ENCODE results near the gene ARNT2.

Gene ARNT2

GRCh38 chr15:80476036-80476435 lies 71.9 kb downstream of the ARNT2 start:
- no peak overlapping the region for H3K4me3 ChIP-seq (ENCODE audit: insufficient read length, low read depth)
- H3K4me1 ChIP-seq (ENCODE audit: insufficient read depth, insufficient read length): peaks cover 19% of the 10 kb centered on the region
- H3K9me3 ChIP-seq (ENCODE audit: insufficient read depth, low read length): peaks cover 27% of the 10 kb centered on the region
- H3K9ac ChIP-seq (ENCODE audit: insufficient read length, low read depth): no peak overlapping the region
- TF ChIP-seq SUZ12 (IDR thresholded peaks at IDR 0.05; ENCODE audit: extremely low read depth, insufficient read depth, insufficient read length) (no peak), YY1 (IDR thresholded peaks at IDR 0.05; ENCODE audit: insufficient read depth, insufficient read length) (no peak), ZNF274 (IDR thresholded peaks at IDR 0.05; ENCODE audit: low read depth, low read length) (no peak)
- DNase-seq (ENCODE audit: low read depth, low spot score): no peak
- H3K36me3 ChIP-seq (ENCODE audit: insufficient read depth, insufficient read length, low read length): no peaks in the 10 kb centered on the region
- H3K27me3 ChIP-seq (ENCODE audit: insufficient read depth, insufficient read length): no peaks in the 10 kb centered on the region

- DNase-seq (ENCODE audit: low read depth, low spot score): no peak
- Histone ChIP-seq H3K36me3 (ENCODE audit: insufficient read depth, insufficient read length, low read length) (no peaks in the 10 kb centered on the region), H3K27me3 (ENCODE audit: insufficient read depth, insufficient read length) (no peaks in the 10 kb centered on the region), H3K4me1 (ENCODE audit: insufficient read depth, insufficient read length) (peaks cover 16% of the 10 kb centered on the region), H3K9ac (ENCODE audit: insufficient read length, low read depth) (no peak overlapping the region), H3K4me3 (ENCODE audit: insufficient read length, low read depth) (no peak overlapping the region), H3K9me3 (ENCODE audit: insufficient read depth, low read length) (peaks cover 27% of the 10 kb centered on the region)
- TF ChIP-seq YY1 (IDR thresholded peaks at IDR 0.05; ENCODE audit: insufficient read depth, insufficient read length): no peak
- TF ChIP-seq SUZ12 (IDR thresholded peaks at IDR 0.05; ENCODE audit: extremely low read depth, insufficient read depth, insufficient read length): no peak
- no peak for TF ChIP-seq ZNF274 (IDR thresholded peaks at IDR 0.05; ENCODE audit: low read depth, low read length)
Observed at GRCh38 chr15:80478075-80478474, 73.9 kb downstream of the ARNT2 start.

- H3K4me1 ChIP-seq (ENCODE audit: insufficient read depth, insufficient read length): peaks cover 15% of the 10 kb centered on the region
- no peak overlapping the region for H3K9ac ChIP-seq (ENCODE audit: insufficient read length, low read depth)
- H3K36me3 ChIP-seq (ENCODE audit: insufficient read depth, insufficient read length, low read length): no peaks in the 10 kb centered on the region
- no peak overlapping the region for H3K4me3 ChIP-seq (ENCODE audit: insufficient read length, low read depth)
- no peak for TF ChIP-seq SUZ12 (IDR thresholded peaks at IDR 0.05; ENCODE audit: extremely low read depth, insufficient read depth, insufficient read length)
- TF ChIP-seq YY1 (IDR thresholded peaks at IDR 0.05; ENCODE audit: insufficient read depth, insufficient read length): no peak
- no peak for TF ChIP-seq ZNF274 (IDR thresholded peaks at IDR 0.05; ENCODE audit: low read depth, low read length)
- peaks cover 27% of the 10 kb centered on the region for H3K9me3 ChIP-seq (ENCODE audit: insufficient read depth, low read length)
- no peaks in the 10 kb centered on the region for H3K27me3 ChIP-seq (ENCODE audit: insufficient read depth, insufficient read length)
- DNase-seq (ENCODE audit: low read depth, low spot score): no peak
Observed at GRCh38 chr15:80479191-80479590, 75.0 kb downstream of the ARNT2 start.

- Histone ChIP-seq H3K9me3 (ENCODE audit: insufficient read depth, low read length) (peaks cover 19% of the 10 kb centered on the region), H3K27me3 (ENCODE audit: insufficient read depth, insufficient read length) (no peaks in the 10 kb centered on the region), H3K4me1 (ENCODE audit: insufficient read depth, insufficient read length) (peaks cover 11% of the 10 kb centered on the region), H3K36me3 (ENCODE audit: insufficient read depth, insufficient read length, low read length) (no peaks in the 10 kb centered on the region), H3K4me3 (ENCODE audit: insufficient read length, low read depth) (no peak overlapping the region), H3K9ac (ENCODE audit: insufficient read length, low read depth) (no peak overlapping the region)
- DNase-seq (ENCODE audit: low read depth, low spot score): no peak
- TF ChIP-seq YY1 (IDR thresholded peaks at IDR 0.05; ENCODE audit: insufficient read depth, insufficient read length): no peak
- TF ChIP-seq SUZ12 (IDR thresholded peaks at IDR 0.05; ENCODE audit: extremely low read depth, insufficient read depth, insufficient read length): no peak
- no peak for TF ChIP-seq ZNF274 (IDR thresholded peaks at IDR 0.05; ENCODE audit: low read depth, low read length)
Observed at GRCh38 chr15:80480171-80480811, 76.1 kb downstream of the ARNT2 start.

GRCh38 chr15:80480909-80481308 lies 76.7 kb downstream of the ARNT2 start:
- DNase-seq (ENCODE audit: low read depth, low spot score): peak; percentile 48
- Histone ChIP-seq H3K9ac (ENCODE audit: insufficient read length, low read depth) (no peak overlapping the region), H3K9me3 (ENCODE audit: insufficient read depth, low read length) (peaks cover 14% of the 10 kb centered on the region), H3K4me1 (ENCODE audit: insufficient read depth, insufficient read length) (peaks cover 11% of the 10 kb centered on the region), H3K27me3 (ENCODE audit: insufficient read depth, insufficient read length) (no peaks in the 10 kb centered on the region), H3K4me3 (ENCODE audit: insufficient read length, low read depth) (no peak overlapping the region), H3K36me3 (ENCODE audit: insufficient read depth, insufficient read length, low read length) (no peaks in the 10 kb centered on the region)
- TF ChIP-seq ZNF274 (IDR thresholded peaks at IDR 0.05; ENCODE audit: low read depth, low read length): no peak
- no peak for TF ChIP-seq YY1 (IDR thresholded peaks at IDR 0.05; ENCODE audit: insufficient read depth, insufficient read length)
- no peak for TF ChIP-seq SUZ12 (IDR thresholded peaks at IDR 0.05; ENCODE audit: extremely low read depth, insufficient read depth, insufficient read length)

GRCh38 chr15:80482696-80483095 lies 78.5 kb downstream of the ARNT2 start:
- Histone ChIP-seq H3K9me3 (ENCODE audit: insufficient read depth, low read length) (no peaks in the 10 kb centered on the region), H3K36me3 (ENCODE audit: insufficient read depth, insufficient read length, low read length) (no peaks in the 10 kb centered on the region), H3K4me3 (ENCODE audit: insufficient read length, low read depth) (no peak overlapping the region), H3K27me3 (ENCODE audit: insufficient read depth, insufficient read length) (no peaks in the 10 kb centered on the region), H3K9ac (ENCODE audit: insufficient read length, low read depth) (no peak overlapping the region), H3K4me1 (ENCODE audit: insufficient read depth, insufficient read length) (peaks cover 11% of the 10 kb centered on the region)
- TF ChIP-seq YY1 (IDR thresholded peaks at IDR 0.05; ENCODE audit: insufficient read depth, insufficient read length): no peak
- TF ChIP-seq SUZ12 (IDR thresholded peaks at IDR 0.05; ENCODE audit: extremely low read depth, insufficient read depth, insufficient read length): no peak
- no peak for DNase-seq (ENCODE audit: low read depth, low spot score)

GRCh38 chr15:80483725-80484161 lies 79.6 kb downstream of the ARNT2 start:
- TF ChIP-seq ZNF274 (IDR thresholded peaks at IDR 0.05; ENCODE audit: low read depth, low read length): no peak
- no peak for TF ChIP-seq SUZ12 (IDR thresholded peaks at IDR 0.05; ENCODE audit: extremely low read depth, insufficient read depth, insufficient read length)
- TF ChIP-seq YY1 (IDR thresholded peaks at IDR 0.05; ENCODE audit: insufficient read depth, insufficient read length): no peak
- no peaks in the 10 kb centered on the region for H3K27me3 ChIP-seq (ENCODE audit: insufficient read depth, insufficient read length)
- no peak overlapping the region for H3K4me3 ChIP-seq (ENCODE audit: insufficient read length, low read depth)
- H3K4me1 ChIP-seq (ENCODE audit: insufficient read depth, insufficient read length): peaks cover 11% of the 10 kb centered on the region
- DNase-seq (ENCODE audit: low read depth, low spot score): no peak
- H3K9me3 ChIP-seq (ENCODE audit: insufficient read depth, low read length): no peaks in the 10 kb centered on the region
- no peaks in the 10 kb centered on the region for H3K36me3 ChIP-seq (ENCODE audit: insufficient read depth, insufficient read length, low read length)
- no peak overlapping the region for H3K9ac ChIP-seq (ENCODE audit: insufficient read length, low read depth)

All from NT2/D1 (cell line).